ENCODE measurements around the gene ZIC2. TPM values are rescaled to one million over a fixed set of nuclear protein-coding genes. Genes with fewer than 3 reads are reported as not detected.
"Not testable (repeated sequence)": the region's sequence is repeated elsewhere in the genome, so short reads cannot be mapped to it uniquely, and the experiment has no call there.

ZIC2 gene
- polyA plus RNA-seq (ENCODE audit: insufficient read length in 4 of 4) = under 1 TPM in 3 of 4 donors, not detected in 1; 0.05 to 0.53 (median 0.14) TPM

GRCh38 chr13:99981735-99982035 is at the start of gene ZIC2:
Gene ZIC2 (plus strand): TSS chr13:99981784. CDS start chr13:99982065, 281 bp downstream.
- no peak for DNase-seq (ENCODE audit: low read depth in 4 of 4, low spot score in 3 of 4)

GRCh38 chr13:99932912-99933311 is 48.7 kb upstream of the ZIC2 start:
- DNase-seq (ENCODE audit: low read depth in 4 of 4, low spot score in 3 of 4) = no peak

- no peak for DNase-seq (ENCODE audit: low read depth in 4 of 4, low spot score in 3 of 4)
Observed at GRCh38 chr13:99935772-99936171, 45.8 kb upstream of the ZIC2 start.

GRCh38 chr13:99938635-99939034 is 42.9 kb upstream of the ZIC2 start:
- no peak for DNase-seq (ENCODE audit: low read depth in 4 of 4, low spot score in 3 of 4)

- DNase-seq (ENCODE audit: low read depth in 4 of 4, low spot score in 3 of 4) = no peak
Observed at GRCh38 chr13:99941086-99941485, 40.5 kb upstream of the ZIC2 start.

- DNase-seq (ENCODE audit: low read depth in 4 of 4, low spot score in 3 of 4) = no peak
Observed at GRCh38 chr13:99941911-99942310, 39.7 kb upstream of the ZIC2 start.

GRCh38 chr13:99944102-99944501 is 37.5 kb upstream of the ZIC2 start:
- no peak for DNase-seq (ENCODE audit: low read depth in 4 of 4, low spot score in 3 of 4)

GRCh38 chr13:99944606-99945005 is 37.0 kb upstream of the ZIC2 start:
- no peak for DNase-seq (ENCODE audit: low read depth in 4 of 4, low spot score in 3 of 4)

GRCh38 chr13:99945515-99945914 is 36.1 kb upstream of the ZIC2 start:
- DNase-seq (ENCODE audit: low read depth in 4 of 4, low spot score in 3 of 4) = not testable (repeated sequence)

- DNase-seq (ENCODE audit: low read depth in 4 of 4, low spot score in 3 of 4) = no peak
Observed at GRCh38 chr13:99947666-99948065, 33.9 kb upstream of the ZIC2 start.

GRCh38 chr13:99948411-99948810 is 33.2 kb upstream of the ZIC2 start:
- DNase-seq (ENCODE audit: low read depth in 4 of 4, low spot score in 3 of 4) = no peak

- DNase-seq (ENCODE audit: low read depth in 4 of 4, low spot score in 3 of 4) = no peak
Observed at GRCh38 chr13:99948907-99949678, 32.5 kb upstream of the ZIC2 start.

- no peak for DNase-seq (ENCODE audit: low read depth in 4 of 4, low spot score in 3 of 4)
Observed at GRCh38 chr13:99949679-99950413, 31.7 kb upstream of the ZIC2 start.

- not testable (repeated sequence) for DNase-seq (ENCODE audit: low read depth in 4 of 4, low spot score in 3 of 4)
Observed at GRCh38 chr13:99951666-99952065, 29.9 kb upstream of the ZIC2 start.

- no peak for DNase-seq (ENCODE audit: low read depth in 4 of 4, low spot score in 3 of 4)
Observed at GRCh38 chr13:99953138-99953755, 28.3 kb upstream of the ZIC2 start.

- no peak for DNase-seq (ENCODE audit: low read depth in 4 of 4, low spot score in 3 of 4)
Observed at GRCh38 chr13:99955107-99955746, 26.4 kb upstream of the ZIC2 start.

- DNase-seq (ENCODE audit: low read depth in 4 of 4, low spot score in 3 of 4) = no peak
Observed at GRCh38 chr13:99955747-99956472, 25.7 kb upstream of the ZIC2 start.

GRCh38 chr13:99956473-99957349 is 24.9 kb upstream of the ZIC2 start:
- no peak for DNase-seq (ENCODE audit: low read depth in 4 of 4, low spot score in 3 of 4)

GRCh38 chr13:99958406-99959126 is 23.0 kb upstream of the ZIC2 start:
- no peak for DNase-seq (ENCODE audit: low read depth in 4 of 4, low spot score in 3 of 4)
